Aorta (tissue), 5 donors: ENCODE data around the gene CACNG3. TPM values are rescaled to one million over a fixed set of nuclear protein-coding genes. Genes with fewer than 3 reads are reported as not detected.

Experiments
- ATAC-seq: fragments of 200-7000 bp; cut with Tn5 transposase; one replicate; pipeline ENCODE4 v1.9.1; 2022; ENCODE audit warnings: moderate library complexity; ENCODE audit not compliant: low FRiP score
- DNase-seq, 2 donors: peaks; one replicate each; pipeline ENCODE4 v3.0.0-alpha.2; 2020
- H3K27ac ChIP-seq, 2 donors: one replicate each; pipeline ENCODE4 v1.5.1; 2013; ENCODE audit warnings: low read length in 2 of 2, mild to moderate bottlenecking in 2 of 2, moderate library complexity in 2 of 2, control low read depth in 1 of 2, inconsistent platforms in 1 of 2, low read depth in 1 of 2
- H3K27me3 ChIP-seq, 2 donors: one replicate each; pipeline ENCODE4 v1.6.1; 2013; ENCODE audit warnings: control low read depth in 1 of 2, low read length in 1 of 2, mild to moderate bottlenecking in 1 of 2, moderate library complexity in 1 of 2; ENCODE audit not compliant: insufficient read depth in 2 of 2, control insufficient read depth in 1 of 2
- H3K36me3 ChIP-seq, 2 donors: one replicate each; pipeline ENCODE4 v1.6.1; 2013; ENCODE audit warnings: control low read depth in 1 of 2, low read length in 1 of 2, mild to moderate bottlenecking in 1 of 2; ENCODE audit not compliant: insufficient read depth in 2 of 2, control insufficient read depth in 1 of 2
- H3K4me1 ChIP-seq, 2 donors: one replicate each; pipeline ENCODE4 v1.6.1; 2013; ENCODE audit warnings: low read length in 2 of 2, control low read depth in 1 of 2, mild to moderate bottlenecking in 1 of 2, moderate library complexity in 1 of 2; ENCODE audit not compliant: insufficient read depth in 2 of 2, control insufficient read depth in 1 of 2
- H3K4me3 ChIP-seq, 2 donors: one replicate each; pipeline ENCODE4 v1.5.1; 2013; ENCODE audit warnings: low read length in 2 of 2, control low read depth in 1 of 2, mild to moderate bottlenecking in 1 of 2
- H3K9me3 ChIP-seq: one replicate; pipeline ENCODE4 v1.6.1; 2013; ENCODE audit warnings: mild to moderate bottlenecking, low read length; ENCODE audit not compliant: control insufficient read depth
- WGBS, 2 donors: extraction: QIAGEN DNeasy Blood & Tissue Kit; methylation state at CpG; one replicate each; pipeline ENCODE4 v1.1.7; 2013; 5-methylcytosine and 5-hydroxymethylcytosine counted together
- intact Hi-C, 2 donors: fragments of 100-400 bp; cut with DNase I; formaldehyde crosslinking; loops; one replicate each; pipeline versions ENCODE4 v1.14.2 to v1.15.0; 2022
- polyA plus RNA-seq, 2 donors: library from polyadenylated mRNA; stranded (reverse); fragments of 200-250 nt; gene quantifications; one replicate each; pipeline ENCODE4 v1.2.3, GENCODE V29; 2013
- total RNA-seq, 2 donors: library from RNA; stranded (reverse); fragmentation: NEBNext Ultra II Directional; extraction: Animal tissue kit (Norgen Biotek cat#: 25700); gene quantifications; one replicate each; pipeline ENCODE4 v1.2.1, GENCODE V29; 2021
- donor health status: healthy with polysubstance abuse.
- donor health status: Bipolar disorder and iron deficiency.
- donor health status: DM: no; HTN: no; CAD: no.
- donor health status: DM: no; HTN: no; CAD: no.
- donor health status: DM: yes; HTN: yes; CAD: no.

CACNG3 gene
- total and polyA plus RNA-seq, 4 donors = not detected

DNA sequence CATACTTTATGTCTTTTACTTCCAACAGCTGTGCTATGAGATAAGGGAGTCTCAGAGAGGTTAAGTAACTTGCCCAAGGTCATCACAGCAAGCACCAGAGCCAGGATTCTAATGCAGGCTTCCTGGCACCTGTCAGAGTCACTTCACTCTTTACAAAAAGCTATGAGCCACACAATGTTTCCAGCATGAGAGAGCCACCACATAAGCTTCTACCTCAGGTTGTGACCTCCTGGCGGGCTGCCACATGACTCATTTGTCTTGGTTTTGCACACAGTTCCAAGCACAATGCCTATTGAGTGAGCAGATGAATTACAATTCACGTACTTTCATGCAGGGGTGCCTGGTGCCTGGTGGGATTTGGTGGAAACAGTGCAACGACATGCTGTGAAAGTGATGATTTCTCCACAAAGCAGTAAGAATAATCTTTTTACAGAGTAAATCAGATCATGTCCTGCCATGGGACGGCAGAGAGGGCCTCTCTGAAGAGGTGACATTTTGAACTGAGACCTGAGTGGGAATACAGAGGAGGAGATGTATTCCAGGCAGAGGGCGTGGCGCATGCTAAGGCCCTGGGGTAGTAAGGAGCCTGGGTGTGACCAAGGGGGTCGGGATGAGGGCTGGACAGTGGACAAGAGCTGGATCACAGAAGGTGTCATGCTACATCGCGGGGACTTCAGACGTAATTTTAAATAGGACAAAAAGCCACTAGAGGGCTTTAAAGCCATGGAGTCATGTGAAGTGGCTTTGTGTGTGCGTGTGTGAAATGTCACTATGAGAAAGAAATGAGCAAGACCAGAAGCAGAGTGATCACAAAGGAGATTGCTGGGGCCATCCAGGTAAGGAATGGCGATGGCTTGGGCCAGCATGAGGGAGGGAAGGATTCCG lies 53.4 kb downstream of the CACNG3 start:
- peaks cover 0 to 1% of the 10 kb centered on the region in 2 donors for H3K27me3 ChIP-seq
- no peaks in the 10 kb centered on the region for H3K4me1 ChIP-seq
- no peak overlapping the region for H3K4me3 ChIP-seq
- 61 to 67% methylated on average over 13 of the region's 13 CpGs for WGBS, 2 donors
- no peaks in the 10 kb centered on the region for H3K36me3 ChIP-seq
- H3K27ac ChIP-seq = no peak overlapping the region
- intact Hi-C loops = no loop called here
- no peaks in the 10 kb centered on the region for H3K9me3 ChIP-seq
- DNase-seq = no peak
- no peak for ATAC-seq

DNA sequence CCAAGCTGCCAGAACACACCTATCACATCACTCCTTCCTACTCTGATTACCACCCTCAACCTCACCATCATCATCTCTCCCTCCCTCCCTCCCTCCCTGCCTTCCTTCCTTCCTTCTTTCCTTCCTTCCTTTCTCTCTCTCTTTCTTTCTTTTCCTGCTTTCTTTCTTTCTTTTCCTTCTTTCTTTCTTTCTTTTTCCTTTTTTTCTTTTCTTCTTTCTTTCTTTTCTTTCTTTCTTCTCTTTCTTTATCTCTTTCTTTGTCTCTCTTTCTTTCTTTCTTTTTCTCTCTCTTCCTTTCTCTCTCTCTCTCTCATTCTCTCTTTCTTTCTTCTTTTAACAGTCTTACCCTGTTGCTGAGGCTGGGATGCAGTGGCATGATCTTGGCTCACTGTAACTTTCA lies 59.2 kb downstream of the CACNG3 start:
- intact Hi-C loops = no loop called here
- H3K27me3 ChIP-seq = peaks cover 0 to 1% of the 10 kb centered on the region in 2 donors
- H3K27ac ChIP-seq = no peak overlapping the region
- no peaks in the 10 kb centered on the region for H3K9me3 ChIP-seq
- no peak overlapping the region for H3K4me3 ChIP-seq
- H3K36me3 ChIP-seq = no peaks in the 10 kb centered on the region
- H3K4me1 ChIP-seq = no peaks in the 10 kb centered on the region
- DNase-seq = no peak
- no peak for ATAC-seq

DNA sequence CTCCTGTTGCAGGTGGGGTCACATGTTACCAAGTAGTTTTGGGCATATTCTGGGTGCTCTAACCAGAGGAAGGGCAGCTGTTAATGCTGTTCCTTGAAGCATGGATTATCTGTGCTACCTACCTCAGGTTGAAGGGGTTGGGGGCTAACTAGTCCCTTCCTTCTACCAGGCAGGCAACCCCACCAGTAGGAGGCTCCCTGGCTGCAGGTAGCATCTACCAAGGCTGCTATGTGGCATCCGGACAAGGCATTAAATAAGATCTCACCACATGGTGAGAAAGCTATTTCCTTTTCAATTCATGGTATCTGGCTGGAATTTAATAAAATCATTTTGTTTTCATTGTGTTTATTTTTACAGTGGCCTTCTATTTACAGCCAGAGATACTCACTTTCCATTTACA lies 62.5 kb downstream of the CACNG3 start:
- intact Hi-C loops = no loop called here
- no peaks in the 10 kb centered on the region for H3K4me1 ChIP-seq
- H3K4me3 ChIP-seq = no peak overlapping the region
- DNase-seq (no peak), ATAC-seq (no peak)
- 47% methylated on average over 1 of the region's 1 CpG for WGBS, 2 donors
- H3K9me3 ChIP-seq = no peaks in the 10 kb centered on the region
- H3K36me3 ChIP-seq = no peaks in the 10 kb centered on the region
- H3K27ac ChIP-seq = no peak overlapping the region
- no peaks in the 10 kb centered on the region for H3K27me3 ChIP-seq

DNA sequence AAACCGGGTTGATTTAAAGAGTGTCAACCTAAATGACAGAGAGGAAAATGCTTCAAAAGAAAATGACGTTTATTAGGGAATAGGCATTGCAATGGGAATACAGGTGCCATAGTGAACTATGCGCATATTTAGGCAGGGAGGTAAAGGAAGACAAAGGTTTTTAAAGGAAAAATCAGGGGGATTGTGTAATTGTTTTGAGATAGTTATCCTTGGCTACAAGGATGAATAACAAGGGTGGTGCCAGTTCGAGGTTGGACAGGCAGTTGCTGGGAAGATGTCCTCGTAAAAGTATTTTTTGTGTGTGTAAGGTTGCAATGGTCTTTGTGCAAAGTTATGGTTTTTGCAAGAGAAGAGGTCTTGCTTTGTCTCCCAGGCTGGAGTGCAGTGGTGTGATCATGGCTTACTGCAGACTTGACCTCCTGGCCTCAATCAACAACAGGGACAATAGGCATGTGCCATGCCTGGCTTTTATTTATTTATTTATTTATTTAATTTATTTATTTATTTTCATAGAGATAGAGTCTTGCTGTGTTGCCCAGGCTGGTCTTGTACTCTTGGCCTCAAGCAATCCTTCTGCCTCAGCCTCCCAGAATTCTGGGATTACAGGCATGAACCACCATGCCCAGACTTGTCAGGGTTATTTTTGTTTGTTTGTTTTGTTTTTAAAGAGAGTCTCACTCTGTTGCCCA lies 63.1 kb downstream of the CACNG3 start:
- H3K4me3 ChIP-seq = no peak overlapping the region
- intact Hi-C loops = no loop called here
- H3K9me3 ChIP-seq = no peaks in the 10 kb centered on the region
- WGBS, 2 donors = 50 to 55% methylated on average over 5 of the region's 5 CpGs
- no peaks in the 10 kb centered on the region for H3K4me1 ChIP-seq
- H3K27ac ChIP-seq = no peak overlapping the region
- DNase-seq = no peak
- H3K36me3 ChIP-seq = no peaks in the 10 kb centered on the region
- no peak for ATAC-seq
- H3K27me3 ChIP-seq = no peaks in the 10 kb centered on the region

DNA sequence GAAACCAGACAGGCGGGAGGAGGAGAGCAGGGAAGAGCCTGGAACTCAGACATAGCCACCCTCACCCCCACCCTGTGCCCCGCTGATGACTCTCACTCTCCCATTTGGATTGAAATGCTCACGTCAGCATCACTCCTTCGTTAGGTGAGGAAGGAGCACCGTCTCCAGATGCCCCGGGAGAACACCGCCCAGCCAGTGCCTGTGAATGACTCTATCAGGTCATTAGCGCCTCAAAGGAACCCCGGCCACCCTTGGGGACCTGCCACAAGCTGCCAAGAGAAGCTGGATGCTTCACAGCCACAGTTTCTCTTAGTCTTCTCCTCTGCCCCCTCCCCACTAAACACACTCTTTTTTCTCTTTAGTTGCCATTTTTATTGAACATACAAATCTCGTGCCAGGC lies 66.0 kb downstream of the CACNG3 start:
- intact Hi-C loops = no loop called here
- 16 to 26% methylated on average over 10 of the region's 10 CpGs for WGBS, 2 donors

DNA sequence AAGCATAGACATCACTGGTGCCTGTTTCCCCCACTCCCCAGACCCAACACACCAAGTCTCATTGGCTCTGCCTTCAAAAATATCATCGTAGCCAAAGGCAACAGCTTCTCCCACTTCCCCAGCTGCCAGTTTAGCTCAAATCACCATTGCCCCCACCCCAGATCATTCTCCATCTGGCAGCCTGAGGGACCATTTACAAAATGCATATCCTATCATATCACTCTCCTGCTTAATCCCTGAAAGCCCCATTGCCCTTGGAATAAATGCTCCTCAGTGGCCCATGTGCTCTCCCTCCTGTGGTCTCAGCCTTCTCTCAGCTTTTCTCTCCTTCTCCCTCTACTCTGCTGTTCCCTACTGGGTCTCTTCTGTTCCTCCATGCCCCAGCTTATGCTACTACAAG lies 68.3 kb downstream of the CACNG3 start:
- Histone ChIP-seq H3K4me1 (no peaks in the 10 kb centered on the region), H3K4me3 (no peak overlapping the region), H3K9me3 (no peaks in the 10 kb centered on the region), H3K27ac (no peak overlapping the region), H3K36me3 (no peaks in the 10 kb centered on the region), H3K27me3 (no peaks in the 10 kb centered on the region)
- ATAC-seq (no peak), DNase-seq (no peak)
- intact Hi-C loops = no loop called here
- WGBS, 2 donors = 25 to 33% methylated on average over 1 of the region's 1 CpG

More for the DNA sequence above, 66.0 kb downstream of the CACNG3 start:
- Histone ChIP-seq H3K4me1 (no peaks in the 10 kb centered on the region), H3K9me3 (no peaks in the 10 kb centered on the region), H3K36me3 (no peaks in the 10 kb centered on the region), H3K27me3 (no peaks in the 10 kb centered on the region), H3K4me3 (no peak overlapping the region), H3K27ac (no peak overlapping the region)
- peak in 1 of 2 donors; percentile 70 for DNase-seq
- ATAC-seq = no peak

DNA sequence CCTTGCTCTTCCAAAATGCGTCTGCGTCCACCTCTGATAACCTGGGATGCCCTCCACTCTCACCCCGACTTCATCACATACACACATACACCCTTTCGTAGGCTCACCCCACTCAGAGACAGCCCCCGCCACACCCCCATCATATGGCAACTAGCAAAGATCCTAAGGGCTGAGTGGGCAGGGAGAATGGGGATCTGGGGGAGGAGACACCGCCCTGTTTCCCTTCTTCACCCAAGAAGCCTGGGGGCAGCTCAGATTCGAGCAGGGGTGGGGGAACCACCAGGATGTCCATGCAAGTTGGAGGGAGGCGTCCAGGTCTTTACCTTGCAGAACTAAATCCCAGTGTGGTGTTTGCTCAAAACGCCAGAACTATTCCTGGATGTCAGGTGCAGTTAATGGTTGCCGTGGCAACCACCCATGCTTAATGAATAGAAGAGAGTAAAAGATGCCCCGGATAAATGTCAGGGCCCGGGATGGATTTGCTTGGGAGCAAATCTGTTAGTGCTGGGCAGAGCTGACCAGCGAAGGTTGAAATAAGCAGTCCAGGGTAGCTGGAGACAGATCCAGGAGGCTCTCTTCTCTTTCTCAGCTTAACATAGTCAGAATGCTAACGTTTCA lies 72.8 kb downstream of the CACNG3 start:
- H3K27ac ChIP-seq = no peak overlapping the region
- ATAC-seq (peak; percentile 27), DNase-seq (no peak)
- no peak overlapping the region for H3K4me3 ChIP-seq
- no peaks in the 10 kb centered on the region for H3K4me1 ChIP-seq
- 71 to 74% methylated on average over 14 of the region's 14 CpGs for WGBS, 2 donors
- H3K27me3 ChIP-seq = no peaks in the 10 kb centered on the region
- H3K36me3 ChIP-seq = no peaks in the 10 kb centered on the region
- intact Hi-C loops = no loop called here
- no peaks in the 10 kb centered on the region for H3K9me3 ChIP-seq

DNA sequence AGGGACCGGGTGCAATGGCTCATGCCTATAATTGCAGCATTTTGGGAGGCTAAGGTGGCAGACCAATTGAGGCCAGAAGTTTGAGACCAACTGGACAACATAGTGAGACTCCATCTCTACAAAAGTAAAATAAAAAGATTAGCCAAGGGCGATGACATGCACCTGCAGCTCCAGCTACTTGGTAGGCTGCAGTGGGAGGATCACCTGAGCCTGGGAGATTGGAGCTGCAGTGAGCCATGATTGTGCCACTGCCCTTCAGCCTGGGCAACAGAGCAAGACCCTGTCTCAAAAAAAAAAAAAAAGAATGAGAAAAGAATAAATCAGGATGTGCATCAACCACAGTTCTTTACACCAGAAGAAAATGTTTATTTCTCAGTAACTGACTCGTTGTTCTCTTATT lies 76.0 kb downstream of the CACNG3 start:
- Histone ChIP-seq H3K36me3 (no peaks in the 10 kb centered on the region), H3K9me3 (no peaks in the 10 kb centered on the region), H3K27ac (no peak overlapping the region), H3K4me3 (no peak overlapping the region), H3K4me1 (no peaks in the 10 kb centered on the region), H3K27me3 (no peaks in the 10 kb centered on the region)
- DNase-seq = no peak
- intact Hi-C loops = loop anchor here in 1 of 2 donors (10.0 kb wide), 1 partner anchor 47 kb away; no protein-coding TSS in a partner anchor
- WGBS, 2 donors = 82 to 85% methylated on average over 3 of the region's 3 CpGs
- no peak for ATAC-seq
